GM23248 (cell line): ENCODE results near the gene IL10RA. TPM values are rescaled to one million over a fixed set of nuclear protein-coding genes. Genes with fewer than 3 reads are reported as not detected.

Experiments used
- DNase-seq: peaks from one replicate; pipeline ENCODE4 v3.0.0-alpha.2; 2015
- H2AFZ ChIP-seq: fragments of 200-600 bp; sonication (generic); 2 replicates; pipeline ENCODE4 v1.6.1; 2016; ENCODE audit warnings: antibody characterized with exemption
- H3F3A ChIP-seq: fragments of 200-600 bp; sonication (generic); 2 replicates; pipeline ENCODE4 v1.6.1; 2016; ENCODE audit warnings: mild to moderate bottlenecking, antibody characterized with exemption, mixed run types; ENCODE audit not compliant: insufficient read depth
- H3K27ac ChIP-seq: fragments of 200-600 bp; sonication (generic); 2 replicates; pipeline ENCODE4 v1.5.1; 2016; ENCODE audit warnings: mild to moderate bottlenecking
- H3K27me3 ChIP-seq: fragments of 200-600 bp; sonication (generic); replicated peaks from 2 replicates; pipeline ENCODE4 v1.6.1; 2016; ENCODE audit warnings: mild to moderate bottlenecking; ENCODE audit not compliant: insufficient read depth
- H3K36me3 ChIP-seq: fragments of 200-600 bp; sonication (generic); 2 replicates; pipeline ENCODE4 v1.6.1; 2016; ENCODE audit warnings: low read depth, mild to moderate bottlenecking
- H3K4me1 ChIP-seq: fragments of 200-600 bp; sonication (generic); 2 replicates; pipeline ENCODE4 v1.6.1; 2016; ENCODE audit warnings: mild to moderate bottlenecking; ENCODE audit not compliant: insufficient read depth
- H3K4me2 ChIP-seq: fragments of 200-600 bp; sonication (generic); one replicate; pipeline ENCODE4 v1.6.1; 2016; ENCODE audit warnings: mild to moderate bottlenecking; ENCODE audit not compliant: unreplicated experiment
- H3K4me3 ChIP-seq: fragments of 200-600 bp; sonication (generic); 2 replicates; pipeline ENCODE4 v1.5.1; 2016; ENCODE audit warnings: mild to moderate bottlenecking
- H3K79me2 ChIP-seq: fragments of 200-600 bp; sonication (generic); 2 replicates; pipeline ENCODE4 v1.6.1; 2016; ENCODE audit warnings: mild to moderate bottlenecking; ENCODE audit not compliant: insufficient read depth
- H3K9ac ChIP-seq: fragments of 200-600 bp; sonication (generic); 2 replicates; pipeline ENCODE4 v1.6.1; 2016; ENCODE audit warnings: mild to moderate bottlenecking
- H3K9me2 ChIP-seq: fragments of 200-600 bp; sonication (generic); 2 replicates; pipeline ENCODE4 v1.6.1; 2016; ENCODE audit warnings: mixed run types, mild to moderate bottlenecking, moderate library complexity; ENCODE audit not compliant: insufficient read depth
- H3K9me3 ChIP-seq: fragments of 200-600 bp; sonication (generic); one replicate; pipeline ENCODE4 v1.6.1; 2017; ENCODE audit warnings: low read depth
- H4K20me1 ChIP-seq: fragments of 200-600 bp; sonication (generic); 2 replicates; pipeline ENCODE4 v1.6.0; 2016; ENCODE audit not compliant: insufficient read depth
- EZH2 ChIP-seq: fragments of 200-600 bp; sonication (generic); IDR thresholded peaks from 2 replicates; pipeline ENCODE4 v1.6.1; 2018; ENCODE audit warnings: antibody characterized with exemption, mild to moderate bottlenecking; ENCODE audit not compliant: insufficient read depth, poor library complexity, severe bottlenecking
- EZH2phosphoT487 ChIP-seq: fragments of 200-600 bp; sonication (generic); IDR thresholded peaks from 2 replicates; pipeline ENCODE4 v1.6.1; 2018; ENCODE audit warnings: antibody characterized with exemption, moderate library complexity, mild to moderate bottlenecking, low read depth; ENCODE audit not compliant: insufficient read depth
- WGBS, 2 experiments: methylation state at CpG; one replicate each; pipeline ENCODE4 v1.1.6; 2015 to 2017; ENCODE audit warnings: low lambda C conversion rate in 2 of 2, low coverage in 1 of 2; ENCODE audit errors: missing lambda C conversion rate in 2 of 2; 5-methylcytosine and 5-hydroxymethylcytosine counted together
- in situ Hi-C: fragments of 300-500 bp; cut with MboI; formaldehyde crosslinking; loops from 2 replicates; pipeline ENCODE4 v1.15.0; 2020
- polyA plus RNA-seq: library from polyadenylated mRNA; unstranded; fragments of >200 nt; fragmentation: Nextera tagmentation; extraction: Ambion mirVana; gene quantifications from 2 replicates; pipeline ENCODE4 v1.2.1, GENCODE V29; 2016
- total RNA-seq: library from RNA; depleted of rRNA; stranded (reverse); fragments of >200 nt; shearing (Covaris generic); gene quantifications from 2 replicates; pipeline ENCODE4 v1.2.3, GENCODE V29; 2014

Gene IL10RA
- total and polyA plus RNA-seq, 2 experiments from 2014 or later, result not detected

DNA sequence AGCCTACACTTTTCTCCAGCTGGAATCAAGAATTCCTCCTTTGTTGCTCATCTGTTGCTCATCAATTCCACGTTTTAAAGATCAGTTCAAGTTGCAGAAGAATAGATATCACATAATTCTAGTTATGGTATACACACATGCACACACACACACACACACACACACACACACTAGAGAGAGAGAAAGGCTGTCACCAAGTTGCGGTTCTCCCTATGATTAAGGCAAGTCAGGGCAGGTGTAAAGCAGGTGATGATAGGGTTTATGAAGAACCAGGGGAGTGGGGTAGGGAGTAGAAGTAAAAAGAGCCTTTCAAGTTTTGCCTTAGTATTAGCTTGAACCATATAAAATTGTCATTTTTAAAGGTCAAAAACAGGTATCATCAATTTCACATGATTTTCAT, 59.0 kb downstream of the IL10RA start:
- H3K27me3 ChIP-seq, result peaks cover 18% of the 10 kb centered on the region
- H3K9ac ChIP-seq, result no peak overlapping the region
- no peak overlapping the region for H3K27ac ChIP-seq
- 13 to 18% methylated on average over 2 of the region's 2 CpGs for WGBS, 2 experiments
- H3K4me1 ChIP-seq, result no peaks in the 10 kb centered on the region
- H3K36me3 ChIP-seq, result no peaks in the 10 kb centered on the region
- no peaks in the 10 kb centered on the region for H3K9me3 ChIP-seq
- TF ChIP-seq EZH2phosphoT487 (no peak), EZH2 (no peak)
- H3K4me2 ChIP-seq, result no peak overlapping the region
- no peaks in the 10 kb centered on the region for H3F3A ChIP-seq
- in situ Hi-C loops, result no loop called here
- DNase-seq, result no peak
- no peaks in the 10 kb centered on the region for H3K9me2 ChIP-seq
- H2AFZ ChIP-seq, result no peak overlapping the region
- no peaks in the 10 kb centered on the region for H4K20me1 ChIP-seq
- no peak overlapping the region for H3K4me3 ChIP-seq
- H3K79me2 ChIP-seq, result no peaks in the 10 kb centered on the region

DNA sequence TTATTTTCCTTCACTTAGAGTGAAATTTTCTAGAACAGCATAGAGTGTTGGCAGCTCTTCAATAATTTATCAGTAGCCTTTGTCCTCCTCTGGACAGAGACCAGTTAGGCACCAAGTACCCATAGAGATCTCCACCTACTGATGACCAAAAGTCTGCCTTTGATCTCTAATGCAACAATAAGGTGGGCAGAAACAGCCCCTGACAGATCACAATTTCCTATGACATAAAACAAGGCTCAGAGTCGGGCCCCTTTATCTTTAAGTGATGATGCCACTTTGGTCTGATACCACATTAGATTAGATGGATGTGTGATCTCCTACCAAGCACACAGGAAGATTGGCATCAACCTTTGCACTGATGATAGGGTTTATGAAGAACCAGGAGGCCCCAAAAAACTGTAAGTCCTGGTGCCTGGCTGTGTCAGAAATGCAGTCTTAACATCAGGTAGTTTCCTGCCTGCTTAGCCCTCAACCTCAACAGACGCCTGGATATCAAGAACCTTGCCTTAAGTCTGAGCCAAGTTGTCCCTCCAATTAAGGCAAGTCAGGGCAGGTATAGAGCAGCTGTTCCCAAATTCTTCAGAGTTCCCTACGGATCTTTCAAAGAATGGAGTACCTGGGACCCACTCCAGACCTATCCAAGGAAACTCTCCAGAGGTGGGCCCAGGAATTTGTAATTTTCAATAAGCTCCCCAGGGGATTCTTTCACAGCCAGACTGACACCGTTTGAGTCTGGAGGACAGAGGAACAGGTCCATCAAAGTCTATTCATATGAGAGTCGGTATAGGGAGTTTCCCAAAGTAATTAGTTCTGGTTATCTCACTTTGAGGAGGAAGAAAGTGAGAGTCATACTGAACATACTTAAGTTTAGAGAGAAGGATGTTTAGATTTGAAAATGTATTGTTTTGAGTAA, 60.1 kb downstream of the IL10RA start:
- H3K36me3 ChIP-seq, result no peaks in the 10 kb centered on the region
- H2AFZ ChIP-seq, result no peak overlapping the region
- no peak for DNase-seq
- WGBS, 2 experiments, result 21% methylated on average over 5 of the region's 5 CpGs
- H3K9me3 ChIP-seq, result no peaks in the 10 kb centered on the region
- in situ Hi-C loops, result no loop called here
- H3K4me1 ChIP-seq, result no peaks in the 10 kb centered on the region
- no peak for TF ChIP-seq EZH2
- no peak for TF ChIP-seq EZH2phosphoT487
- H3F3A ChIP-seq, result no peaks in the 10 kb centered on the region
- no peak overlapping the region for H3K9ac ChIP-seq
- no peak overlapping the region for H3K4me3 ChIP-seq
- no peaks in the 10 kb centered on the region for H3K79me2 ChIP-seq
- no peaks in the 10 kb centered on the region for H4K20me1 ChIP-seq
- no peak overlapping the region for H3K4me2 ChIP-seq
- peaks cover 18% of the 10 kb centered on the region for H3K27me3 ChIP-seq
- no peak overlapping the region for H3K27ac ChIP-seq
- H3K9me2 ChIP-seq, result no peaks in the 10 kb centered on the region

DNA sequence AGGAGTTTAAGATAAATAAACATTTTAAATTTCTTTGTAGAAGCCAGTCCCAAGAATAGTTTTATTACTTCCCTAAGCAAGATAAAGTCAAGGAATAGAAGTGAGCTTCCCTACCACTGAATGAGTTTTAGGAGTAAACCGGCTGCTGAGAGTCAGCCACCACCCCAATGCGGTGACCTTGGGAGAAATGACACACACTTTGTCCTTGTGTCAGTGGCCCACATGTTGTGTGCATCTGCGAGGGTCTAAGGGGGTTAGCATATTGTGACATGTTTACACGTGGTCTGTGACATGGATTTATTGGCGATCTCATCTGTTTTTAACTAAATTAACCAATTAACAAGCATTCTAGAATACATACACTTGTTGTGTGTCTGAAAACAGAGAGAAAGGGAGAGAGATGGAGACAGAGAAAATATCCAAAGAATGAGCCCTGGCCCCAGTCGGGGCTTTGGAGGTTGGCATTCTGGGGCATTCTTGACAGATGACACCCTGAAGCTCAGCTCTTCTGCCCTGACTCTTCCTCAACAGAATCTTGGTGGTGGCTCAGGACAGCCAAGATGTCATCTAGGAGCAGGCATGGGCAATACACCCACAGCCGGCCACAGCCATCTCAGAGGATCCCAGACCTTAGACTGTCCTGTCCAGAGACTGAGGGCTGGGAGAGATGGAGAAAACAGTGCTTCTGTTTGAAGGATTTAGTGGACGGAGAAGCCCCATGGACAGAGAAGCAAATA, 60.9 kb downstream of the IL10RA start:
- H3K9me2 ChIP-seq, result no peaks in the 10 kb centered on the region
- no peak for TF ChIP-seq EZH2phosphoT487
- TF ChIP-seq EZH2, result no peak
- no peak overlapping the region for H2AFZ ChIP-seq
- no peak overlapping the region for H3K27ac ChIP-seq
- no peak for DNase-seq
- no peak overlapping the region for H3K9ac ChIP-seq
- no peak overlapping the region for H3K4me2 ChIP-seq
- peaks cover 18% of the 10 kb centered on the region for H3K27me3 ChIP-seq
- in situ Hi-C loops, result no loop called here
- no peaks in the 10 kb centered on the region for H3K9me3 ChIP-seq
- no peaks in the 10 kb centered on the region for H3F3A ChIP-seq
- no peaks in the 10 kb centered on the region for H3K4me1 ChIP-seq
- 14 to 15% methylated on average over 8 of the region's 8 CpGs for WGBS, 2 experiments
- H3K36me3 ChIP-seq, result no peaks in the 10 kb centered on the region
- H3K4me3 ChIP-seq, result no peak overlapping the region
- no peaks in the 10 kb centered on the region for H3K79me2 ChIP-seq
- H4K20me1 ChIP-seq, result no peaks in the 10 kb centered on the region

DNA sequence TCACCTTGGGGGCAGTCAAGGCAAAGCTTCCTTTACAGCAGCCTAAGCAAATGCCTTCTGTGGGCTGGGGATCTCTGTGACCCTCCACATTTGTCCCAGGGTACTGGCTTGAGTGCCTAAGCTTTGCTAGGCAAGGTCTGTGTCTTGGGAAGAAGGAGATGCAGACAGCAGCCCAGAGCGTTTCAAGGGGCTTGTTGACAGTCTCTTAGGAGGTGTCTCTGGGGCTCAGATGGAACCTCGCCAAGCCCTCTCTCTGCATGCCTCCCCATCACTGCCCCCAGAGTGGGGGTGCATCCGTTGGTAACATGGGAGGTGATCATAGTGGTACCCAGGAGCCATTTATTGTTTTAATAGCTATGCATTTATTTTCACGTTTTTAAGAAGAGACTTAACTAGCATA, 61.6 kb downstream of the IL10RA start:
- in situ Hi-C loops, result no loop called here
- no peaks in the 10 kb centered on the region for H3K9me2 ChIP-seq

More for the DNA sequence above, 61.6 kb downstream of the IL10RA start:
- WGBS, 2 experiments, result 22 to 34% methylated on average over 4 of the region's 4 CpGs
- no peaks in the 10 kb centered on the region for H3K36me3 ChIP-seq
- H3K4me3 ChIP-seq, result no peak overlapping the region
- no peak overlapping the region for H3K9ac ChIP-seq
- H3K79me2 ChIP-seq, result no peaks in the 10 kb centered on the region
- no peak for TF ChIP-seq EZH2phosphoT487
- no peak for TF ChIP-seq EZH2
- H2AFZ ChIP-seq, result no peak overlapping the region
- no peak for DNase-seq
- H3K27ac ChIP-seq, result no peak overlapping the region
- no peaks in the 10 kb centered on the region for H4K20me1 ChIP-seq
- H3K4me2 ChIP-seq, result no peak overlapping the region
- H3K4me1 ChIP-seq, result no peaks in the 10 kb centered on the region
- H3K27me3 ChIP-seq, result peaks cover 12% of the 10 kb centered on the region
- H3F3A ChIP-seq, result no peaks in the 10 kb centered on the region
- no peaks in the 10 kb centered on the region for H3K9me3 ChIP-seq
